ENCODE measurements around the gene CD79B.
A peak's percentile ranks its signal among the peaks of the same experiment; 100 is the strongest.

GRCh38 chr17:63930951-63931575 lies 1.1 kb downstream of the CD79B start:
- TF ChIP-seq POLR2A (IDR thresholded peaks at IDR 0.05) = peak in 1 of 2 donors; percentile 12
- TF ChIP-seq CTCF (IDR thresholded peaks at IDR 0.05) = no peak

Measured in heart left ventricle (tissue), 13 donors.